ENCODE data around the gene KCNQ2.

Gene KCNQ2

DNA sequence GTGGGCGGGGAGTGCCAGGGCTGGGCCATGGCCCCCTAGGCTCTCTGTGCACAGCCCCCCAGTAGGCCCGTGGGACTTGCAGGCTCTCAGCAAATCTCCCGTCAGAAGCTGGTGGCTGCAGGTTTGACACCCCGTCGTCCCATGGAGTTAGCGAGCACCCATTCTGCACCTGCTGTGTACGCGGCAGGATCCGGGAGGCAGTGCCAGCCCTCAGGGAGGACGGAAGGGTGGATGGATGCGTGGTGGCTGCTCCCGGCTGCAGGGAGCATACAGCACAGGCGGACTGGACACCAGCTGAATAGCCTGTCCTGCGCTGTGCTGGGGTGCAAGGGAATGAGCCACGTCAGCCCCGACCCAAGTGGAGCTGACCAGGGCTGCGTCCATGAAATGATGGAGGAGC, 78.9 kb downstream of the KCNQ2 start:
- no peaks in the 10 kb centered on the region for H3K4me1 ChIP-seq (ENCODE audit: insufficient read depth, low read length, severe bottlenecking)
- no peaks in the 10 kb centered on the region for H4K20me1 ChIP-seq (ENCODE audit: insufficient read depth, low read length)
- no peaks in the 10 kb centered on the region for H3K9me2 ChIP-seq (ENCODE audit: low read depth, low read length)
- H3K4me2 ChIP-seq (ENCODE audit: low read length) = no peak overlapping the region
- TF ChIP-seq, protein P1, sequence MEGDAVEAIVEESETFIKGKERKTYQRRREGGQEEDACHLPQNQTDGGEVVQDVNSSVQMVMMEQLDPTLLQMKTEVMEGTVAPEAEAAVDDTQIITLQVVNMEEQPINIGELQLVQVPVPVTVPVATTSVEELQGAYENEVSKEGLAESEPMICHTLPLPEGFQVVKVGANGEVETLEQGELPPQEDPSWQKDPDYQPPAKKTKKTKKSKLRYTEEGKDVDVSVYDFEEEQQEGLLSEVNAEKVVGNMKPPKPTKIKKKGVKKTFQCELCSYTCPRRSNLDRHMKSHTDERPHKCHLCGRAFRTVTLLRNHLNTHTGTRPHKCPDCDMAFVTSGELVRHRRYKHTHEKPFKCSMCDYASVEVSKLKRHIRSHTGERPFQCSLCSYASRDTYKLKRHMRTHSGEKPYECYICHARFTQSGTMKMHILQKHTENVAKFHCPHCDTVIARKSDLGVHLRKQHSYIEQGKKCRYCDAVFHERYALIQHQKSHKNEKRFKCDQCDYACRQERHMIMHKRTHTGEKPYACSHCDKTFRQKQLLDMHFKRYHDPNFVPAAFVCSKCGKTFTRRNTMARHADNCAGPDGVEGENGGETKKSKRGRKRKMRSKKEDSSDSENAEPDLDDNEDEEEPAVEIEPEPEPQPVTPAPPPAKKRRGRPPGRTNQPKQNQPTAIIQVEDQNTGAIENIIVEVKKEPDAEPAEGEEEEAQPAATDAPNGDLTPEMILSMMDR (IDR thresholded peaks at IDR 0.05; ENCODE audit: low read length) = no peak
- no peak for TF ChIP-seq EZH2 (IDR thresholded peaks at IDR 0.05; ENCODE audit: borderline replicate concordance, low read length)
- H3F3A ChIP-seq (ENCODE audit: insufficient read depth, low read length) = no peaks in the 10 kb centered on the region
- no peaks in the 10 kb centered on the region for H3K27me3 ChIP-seq (ENCODE audit: insufficient read depth, low read length)
- H3K79me2 ChIP-seq (ENCODE audit: insufficient read depth, low read length) = no peaks in the 10 kb centered on the region
- no peak overlapping the region for H3K27ac ChIP-seq (ENCODE audit: low read depth, low read length, poor library complexity, severe bottlenecking)
- no peaks in the 10 kb centered on the region for H3K36me3 ChIP-seq (ENCODE audit: insufficient read depth, low read length)
- no peak overlapping the region for H2AFZ ChIP-seq (ENCODE audit: low read length)
- H3K4me3 ChIP-seq (ENCODE audit: low read depth, low read length, poor library complexity, severe bottlenecking) = no peak overlapping the region
- H3K9me3 ChIP-seq (ENCODE audit: low read length) = no peaks in the 10 kb centered on the region
- no peak overlapping the region for H3K9ac ChIP-seq (ENCODE audit: low read length)

DNA sequence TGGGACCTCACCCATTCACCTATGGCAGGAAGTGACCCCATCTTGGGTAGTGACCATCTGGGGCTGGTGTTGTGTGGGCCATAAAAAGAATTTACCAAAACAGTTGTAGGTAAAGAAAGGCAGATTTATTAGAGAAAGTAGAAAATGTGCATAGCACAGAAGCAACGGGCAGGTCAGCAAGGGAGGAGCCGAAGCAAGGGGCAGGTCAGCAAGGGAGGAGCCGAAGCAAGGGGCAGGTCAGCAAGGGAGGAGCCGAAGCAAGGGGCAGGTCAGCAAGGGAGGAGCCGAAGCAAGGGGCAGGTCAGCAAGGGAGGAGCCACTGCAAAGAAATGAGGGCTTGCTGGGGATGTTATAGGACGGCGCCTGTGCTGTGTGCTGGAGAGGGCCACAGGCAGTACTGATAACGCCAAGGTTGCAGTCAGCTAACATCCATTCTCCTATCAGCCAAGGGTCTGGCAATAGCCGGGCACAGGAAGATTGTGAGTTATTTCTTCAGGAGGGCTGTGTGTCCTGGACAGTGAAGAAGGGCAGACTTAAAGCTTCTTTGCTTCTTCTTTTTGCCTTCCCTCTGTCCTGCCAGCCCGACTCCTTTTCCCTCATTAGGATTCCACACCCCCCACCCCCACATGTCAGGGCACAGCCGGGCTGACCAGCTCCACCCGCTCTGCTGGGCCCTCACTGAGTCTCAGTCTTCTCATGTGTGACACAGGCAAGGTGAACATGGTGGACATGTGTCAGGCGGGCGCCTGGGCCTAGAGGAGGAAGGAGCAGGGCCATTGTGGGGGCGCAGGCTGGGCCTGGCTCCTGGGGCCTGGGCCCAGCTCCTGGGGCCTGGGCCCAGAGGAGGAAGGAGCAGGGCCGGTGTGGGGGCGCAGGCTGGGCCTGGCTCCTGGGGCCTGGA, 79.7 kb downstream of the KCNQ2 start:
- H3F3A ChIP-seq (ENCODE audit: insufficient read depth, low read length) = no peaks in the 10 kb centered on the region
- no peak overlapping the region for H3K27ac ChIP-seq (ENCODE audit: low read depth, low read length, poor library complexity, severe bottlenecking)
- H2AFZ ChIP-seq (ENCODE audit: low read length) = no peak overlapping the region
- H3K27me3 ChIP-seq (ENCODE audit: insufficient read depth, low read length) = no peaks in the 10 kb centered on the region
- H3K36me3 ChIP-seq (ENCODE audit: insufficient read depth, low read length) = no peaks in the 10 kb centered on the region
- no peak for TF ChIP-seq EZH2 (IDR thresholded peaks at IDR 0.05; ENCODE audit: borderline replicate concordance, low read length)
- TF ChIP-seq, protein P1 (IDR thresholded peaks at IDR 0.05; ENCODE audit: low read length) = no peak
- no peaks in the 10 kb centered on the region for H3K4me1 ChIP-seq (ENCODE audit: insufficient read depth, low read length, severe bottlenecking)
- no peaks in the 10 kb centered on the region for H3K79me2 ChIP-seq (ENCODE audit: insufficient read depth, low read length)
- H3K9me3 ChIP-seq (ENCODE audit: low read length) = no peaks in the 10 kb centered on the region
- H3K9me2 ChIP-seq (ENCODE audit: low read depth, low read length) = no peaks in the 10 kb centered on the region
- no peak overlapping the region for H3K4me2 ChIP-seq (ENCODE audit: low read length)
- H3K9ac ChIP-seq (ENCODE audit: low read length) = no peak overlapping the region
- H4K20me1 ChIP-seq (ENCODE audit: insufficient read depth, low read length) = no peaks in the 10 kb centered on the region
- no peak overlapping the region for H3K4me3 ChIP-seq (ENCODE audit: low read depth, low read length, poor library complexity, severe bottlenecking)

DNA sequence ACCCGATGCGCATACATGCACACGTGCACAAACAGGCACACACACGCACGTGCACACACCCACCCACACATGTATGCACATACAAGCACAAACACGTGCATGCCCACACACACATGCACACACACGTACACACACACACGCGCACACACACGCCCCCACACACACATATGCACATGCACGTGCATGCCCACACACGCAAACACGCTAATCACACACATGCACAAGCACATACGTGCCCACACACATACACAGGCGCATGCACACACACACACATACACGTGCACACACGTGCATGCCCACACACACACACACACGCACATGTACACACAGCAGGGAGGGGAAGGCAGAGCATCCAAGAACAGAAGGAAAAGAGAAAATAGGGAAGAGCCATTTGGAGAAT, 84.5 kb downstream of the KCNQ2 start:
- H3K27me3 ChIP-seq (ENCODE audit: insufficient read depth, low read length) = peaks cover 12% of the 10 kb centered on the region; the same call in 1 of the 2 replicates
- no peaks in the 10 kb centered on the region for H4K20me1 ChIP-seq (ENCODE audit: insufficient read depth, low read length)
- H3K4me3 ChIP-seq (ENCODE audit: low read depth, low read length, poor library complexity, severe bottlenecking) = no peak overlapping the region
- no peak overlapping the region for H2AFZ ChIP-seq (ENCODE audit: low read length)
- TF ChIP-seq, protein P1 (IDR thresholded peaks at IDR 0.05; ENCODE audit: low read length) = no peak
- no peak for TF ChIP-seq EZH2 (IDR thresholded peaks at IDR 0.05; ENCODE audit: borderline replicate concordance, low read length)
- peaks cover 10% of the 10 kb centered on the region for H3K9me3 ChIP-seq (ENCODE audit: low read length)
- H3K9me2 ChIP-seq (ENCODE audit: low read depth, low read length) = no peaks in the 10 kb centered on the region
- no peaks in the 10 kb centered on the region for H3F3A ChIP-seq (ENCODE audit: insufficient read depth, low read length)
- H3K36me3 ChIP-seq (ENCODE audit: insufficient read depth, low read length) = no peaks in the 10 kb centered on the region
- H3K27ac ChIP-seq (ENCODE audit: low read depth, low read length, poor library complexity, severe bottlenecking) = no peak overlapping the region
- H3K9ac ChIP-seq (ENCODE audit: low read length) = no peak overlapping the region
- H3K79me2 ChIP-seq (ENCODE audit: insufficient read depth, low read length) = no peaks in the 10 kb centered on the region
- no peaks in the 10 kb centered on the region for H3K4me1 ChIP-seq (ENCODE audit: insufficient read depth, low read length, severe bottlenecking)
- H3K4me2 ChIP-seq (ENCODE audit: low read length) = no peak overlapping the region
